Cardiac muscle cell (in vitro differentiated cells and primary cell): ENCODE data around the gene DBNDD1. TPM values are rescaled to one million over a fixed set of nuclear protein-coding genes. Genes with fewer than 3 reads are reported as not detected.
A peak's percentile ranks its signal among the peaks of the same experiment; 100 is the strongest.

Experiments
- DNase-seq, 2 donors: peaks; one replicate each; pipeline versions ENCODE4 v3.0.0 to v3.0.0-alpha.2; 2010 to 2017; ENCODE audit warnings: low read depth in 1 of 2, low spot score in 1 of 2
- H3K27ac ChIP-seq: fragments of 200-600 bp; sonication (generic); 2 replicates; pipeline ENCODE4 v1.5.1; 2016
- H3K27me3 ChIP-seq: fragments of 200-600 bp; sonication (generic); 2 replicates; pipeline ENCODE4 v1.6.0; 2016; ENCODE audit warnings: control low read depth
- H3K36me3 ChIP-seq: fragments of 200-600 bp; sonication (generic); 2 replicates; pipeline ENCODE4 v1.5.1; 2016; ENCODE audit warnings: control low read depth
- H3K4me1 ChIP-seq: fragments of 200-600 bp; sonication (generic); 2 replicates; pipeline ENCODE4 v1.8.1; 2017; ENCODE audit warnings: low read depth, mild to moderate bottlenecking, mixed run types
- H3K4me3 ChIP-seq: fragments of 200-600 bp; sonication (generic); 2 replicates; pipeline ENCODE4 v1.5.1; 2016; ENCODE audit warnings: mild to moderate bottlenecking
- H3K9me3 ChIP-seq: fragments of 200-600 bp; sonication (generic); 2 replicates; pipeline ENCODE4 v1.5.1; 2017; ENCODE audit warnings: low read depth, mild to moderate bottlenecking, control low read depth
- CTCF ChIP-seq: IDR thresholded peaks from 2 replicates; pipeline ENCODE4 v1.5.1; 2012; ENCODE audit warnings: low read depth, mild to moderate bottlenecking, low read length
- polyA plus RNA-seq: library from polyadenylated mRNA; unstranded; fragments of >200 nt; fragmentation: Nextera tagmentation; extraction: Ambion mirVana; gene quantifications from 2 replicates; pipeline ENCODE4 v1.2.1, GENCODE V29; 2016
- total RNA-seq: library from RNA; depleted of rRNA; stranded (reverse); fragments of >200 nt; gene quantifications from 2 replicates; pipeline ENCODE4 v1.2.3, GENCODE V29; 2016

The DBNDD1 gene
- total and polyA plus RNA-seq, 2 experiments from 2014 or later: 5.1 to 5.9 TPM

- Histone ChIP-seq H3K27ac (no peak overlapping the region), H3K9me3 (no peaks in the 10 kb centered on the region), H3K4me1 (no peaks in the 10 kb centered on the region), H3K27me3 (peaks cover 4% of the 10 kb centered on the region), H3K36me3 (no peaks in the 10 kb centered on the region), H3K4me3 (no peak overlapping the region)
- TF ChIP-seq CTCF: no peak
- no peak for DNase-seq
These were observed 34.7 kb upstream of the DBNDD1 start for GRCh38 chr16:90053902-90054500.

DNA sequence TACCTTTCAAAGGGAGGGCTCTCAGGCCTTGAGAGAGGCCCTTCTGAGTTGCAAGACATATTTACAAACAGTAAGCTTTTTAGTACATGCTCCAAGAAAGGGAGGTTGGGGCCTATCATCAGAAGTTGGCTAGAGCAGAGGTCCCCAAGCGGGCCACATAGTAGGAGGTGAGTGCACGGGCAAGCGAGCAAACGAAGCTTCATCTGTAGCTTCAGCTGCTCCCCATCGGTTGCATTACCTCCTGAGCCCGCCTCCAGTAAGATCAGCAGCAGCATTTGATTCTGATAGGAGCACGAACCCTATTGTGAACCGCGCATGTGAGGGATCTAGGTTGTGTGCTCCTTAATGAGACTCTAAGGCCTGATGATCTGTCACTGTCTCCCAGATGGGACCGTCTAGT lies 31.7 kb upstream of the DBNDD1 start:
- Histone ChIP-seq H3K4me1 (peaks cover 5% of the 10 kb centered on the region), H3K9me3 (no peaks in the 10 kb centered on the region), H3K27ac (no peak overlapping the region), H3K36me3 (no peaks in the 10 kb centered on the region), H3K27me3 (peaks cover 19% of the 10 kb centered on the region), H3K4me3 (no peak overlapping the region)
- no peak for TF ChIP-seq CTCF
- no peak for DNase-seq

GRCh38 chr16:90048737-90049330 lies 29.6 kb upstream of the DBNDD1 start:
- H3K36me3 ChIP-seq: no peaks in the 10 kb centered on the region
- no peak overlapping the region for H3K4me3 ChIP-seq
- H3K27ac ChIP-seq: no peak overlapping the region
- DNase-seq: no peak
- peaks cover 5% of the 10 kb centered on the region for H3K4me1 ChIP-seq
- peaks cover 19% of the 10 kb centered on the region for H3K27me3 ChIP-seq
- H3K9me3 ChIP-seq: no peaks in the 10 kb centered on the region
- no peak for TF ChIP-seq CTCF

DNA sequence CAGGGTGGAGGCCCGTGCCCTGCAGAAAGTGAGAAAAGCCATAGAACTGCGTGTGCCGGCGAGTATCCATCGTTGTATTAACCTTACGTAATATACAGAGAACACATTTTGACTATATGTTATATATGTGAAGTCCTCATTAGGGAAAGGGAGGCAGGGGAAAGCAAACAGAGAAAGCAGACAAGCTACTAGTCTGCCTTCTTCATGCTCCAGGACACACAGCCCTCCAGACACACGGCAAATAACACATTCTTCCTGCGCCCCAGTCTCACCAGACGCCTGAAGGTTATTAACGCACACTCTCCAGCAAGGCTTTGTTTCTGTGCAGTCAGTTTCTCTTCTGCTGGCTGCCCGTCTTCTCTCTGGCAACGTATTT lies 29.1 kb upstream of the DBNDD1 start:
- no peak overlapping the region for H3K27ac ChIP-seq
- TF ChIP-seq CTCF: no peak
- no peak overlapping the region for H3K4me3 ChIP-seq
- DNase-seq: no peak
- H3K4me1 ChIP-seq: peaks cover 5% of the 10 kb centered on the region
- no peaks in the 10 kb centered on the region for H3K36me3 ChIP-seq
- H3K9me3 ChIP-seq: no peaks in the 10 kb centered on the region
- peaks cover 19% of the 10 kb centered on the region for H3K27me3 ChIP-seq

DNA sequence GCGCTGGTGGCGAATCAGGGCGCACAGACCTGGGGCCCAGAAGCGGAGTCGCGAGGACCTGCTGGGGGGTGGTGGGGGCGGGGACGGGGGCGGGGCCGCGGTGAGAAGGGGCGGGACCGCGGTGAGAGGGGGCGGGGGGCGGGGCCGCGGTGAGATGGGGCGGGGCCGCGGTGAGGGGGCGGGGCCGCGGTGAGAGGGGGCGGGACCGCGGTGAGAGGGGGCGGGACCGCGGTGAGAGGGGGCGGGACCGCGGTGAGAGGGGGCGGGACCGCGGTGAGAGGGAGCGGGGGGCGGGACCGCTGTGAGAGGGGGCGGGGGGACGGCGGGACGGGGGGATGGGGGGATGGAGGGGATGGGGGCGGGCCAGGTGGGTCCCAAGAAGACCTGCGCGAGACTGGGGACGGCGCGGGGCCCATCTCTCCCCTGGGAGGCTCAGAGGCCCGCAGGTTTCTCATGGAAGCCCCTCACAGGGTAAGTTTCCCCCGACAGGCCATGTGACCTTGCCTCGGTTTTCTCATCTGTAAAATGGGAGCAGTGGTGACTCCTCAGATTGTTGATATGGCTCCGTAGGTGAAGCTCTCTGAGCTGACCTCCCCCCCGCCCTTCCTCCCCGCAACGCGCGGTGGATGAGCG lies 28.6 kb upstream of the DBNDD1 start:
- no peak for DNase-seq
- Histone ChIP-seq H3K4me1 (peaks cover 5% of the 10 kb centered on the region), H3K27ac (no peak overlapping the region), H3K27me3 (peaks cover 19% of the 10 kb centered on the region), H3K4me3 (peak overlapping the region; percentile 11), H3K9me3 (no peaks in the 10 kb centered on the region), H3K36me3 (no peaks in the 10 kb centered on the region)
- no peak for TF ChIP-seq CTCF
